Measurements from ENCODE around the gene RSBN1. TPM values are rescaled to one million over a fixed set of nuclear protein-coding genes. Genes with fewer than 3 reads are reported as not detected.

Gene RSBN1
- total and polyA plus RNA-seq, 10 of the 15 experiments (the other 5 are each of a cell fraction or from before 2014, with no cell fraction given): 2.9 to 26.8 (median 11.5) TPM

- TF ChIP-seq ZBTB40 (IDR thresholded peaks at IDR 0.05; ENCODE audit: borderline replicate concordance): no peak
- no peak for TF ChIP-seq FOS (IDR thresholded peaks at IDR 0.05; ENCODE audit: borderline replicate concordance, extremely low read depth, insufficient read length)
- TF ChIP-seq TAF1 (IDR thresholded peaks at IDR 0.05; ENCODE audit: borderline replicate concordance, low read depth, low read length): no peak
- no peak for TF ChIP-seq ZNF622 (IDR thresholded peaks at IDR 0.05)
- no peak for TF ChIP-seq PBX3 (IDR thresholded peaks at IDR 0.05; ENCODE audit: insufficient replicate concordance, low read depth, low read length)
- no peak for TF ChIP-seq NBN (IDR thresholded peaks at IDR 0.05)
- no peak for TF ChIP-seq BMI1 (IDR thresholded peaks at IDR 0.05; ENCODE audit: borderline replicate concordance)
- TF ChIP-seq MXI1 (IDR thresholded peaks at IDR 0.05; ENCODE audit: low read depth, low read length): no peak
Observed at GRCh38 chr1:113769601-113769970, 42.7 kb downstream of the RSBN1 start (continued).

All from GM12878 (cell line).